GM18868 (cell line): ENCODE measurements around the gene CD28.
"Not testable (repeated sequence)": the region's sequence is repeated elsewhere in the genome, so short reads cannot be mapped to it uniquely, and the experiment has no call there.

Experiments
- ATAC-seq: cut with Tn5 transposase; IDR thresholded peaks from one replicate; pipeline ENCODE4 v1.9.1; 2021; ENCODE audit warnings: mild to moderate bottlenecking, moderate library complexity; ENCODE audit not compliant: unreplicated experiment

The CD28 gene

DNA sequence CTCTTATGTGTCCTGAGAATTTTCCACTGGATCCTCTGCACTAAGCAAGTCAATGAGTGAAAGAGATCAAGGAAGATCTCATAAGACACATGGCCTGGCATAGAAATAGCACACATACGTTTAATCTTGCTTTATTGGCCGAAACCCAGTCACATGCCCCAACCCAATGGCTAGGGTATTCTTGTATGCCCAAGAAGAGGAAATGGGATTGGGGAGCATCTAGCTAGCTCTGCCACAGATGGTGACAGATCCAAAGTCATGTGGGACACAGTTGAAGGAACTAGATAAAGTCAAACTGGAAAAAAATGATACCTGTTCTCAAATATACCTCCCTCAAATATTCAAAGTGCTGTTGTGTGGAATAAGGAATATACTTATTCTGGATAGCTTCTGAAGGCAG lies 74.7 kb downstream of the CD28 start:
- no peak for ATAC-seq

- ATAC-seq = peak; percentile 76
Observed at GRCh38 chr2:203782262-203782976, 76.0 kb downstream of the CD28 start.

- no peak for ATAC-seq
Observed at GRCh38 chr2:203783496-203784203, 77.2 kb downstream of the CD28 start.

- not testable (repeated sequence) for ATAC-seq
Observed at GRCh38 chr2:203784710-203785270, 78.4 kb downstream of the CD28 start.

DNA sequence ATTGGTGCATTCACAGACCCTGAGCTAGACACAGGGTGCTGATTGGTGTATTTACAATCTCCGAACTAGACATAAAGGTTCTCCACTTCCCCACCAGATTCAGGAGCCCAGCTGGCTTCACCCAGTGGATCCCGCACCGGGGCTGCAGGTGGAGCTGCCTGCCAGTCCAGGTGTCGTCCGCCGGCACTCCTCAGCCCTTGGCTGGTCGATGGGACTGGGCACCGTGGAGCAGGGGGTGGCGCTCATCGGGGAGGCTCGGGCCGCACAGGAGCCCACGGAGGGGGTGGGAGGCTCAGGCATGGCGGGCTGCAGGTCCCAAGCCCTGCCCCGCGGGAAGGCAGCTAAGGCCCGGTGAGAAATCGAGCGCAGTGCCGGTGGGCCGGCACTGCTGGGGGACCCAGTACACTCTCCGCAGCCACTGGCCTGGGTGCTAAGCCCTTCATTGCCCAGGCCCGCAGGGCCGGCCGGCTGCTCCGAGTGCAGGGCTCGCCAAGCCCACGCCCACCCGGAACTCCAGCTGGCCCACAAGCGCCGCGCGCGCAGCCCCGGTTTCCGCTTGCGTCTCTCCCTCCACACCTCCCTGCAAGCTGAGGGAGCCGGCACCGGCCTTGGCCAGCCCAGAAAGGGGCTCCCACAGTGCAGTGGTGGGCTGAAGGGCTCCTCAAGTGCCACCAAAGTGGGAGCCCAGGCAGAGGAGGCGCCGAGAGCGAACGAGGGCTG lies 79.1 kb downstream of the CD28 start:
- not testable (repeated sequence) for ATAC-seq

GRCh38 chr2:203786549-203787351 lies 80.3 kb downstream of the CD28 start:
- no peak for ATAC-seq

DNA sequence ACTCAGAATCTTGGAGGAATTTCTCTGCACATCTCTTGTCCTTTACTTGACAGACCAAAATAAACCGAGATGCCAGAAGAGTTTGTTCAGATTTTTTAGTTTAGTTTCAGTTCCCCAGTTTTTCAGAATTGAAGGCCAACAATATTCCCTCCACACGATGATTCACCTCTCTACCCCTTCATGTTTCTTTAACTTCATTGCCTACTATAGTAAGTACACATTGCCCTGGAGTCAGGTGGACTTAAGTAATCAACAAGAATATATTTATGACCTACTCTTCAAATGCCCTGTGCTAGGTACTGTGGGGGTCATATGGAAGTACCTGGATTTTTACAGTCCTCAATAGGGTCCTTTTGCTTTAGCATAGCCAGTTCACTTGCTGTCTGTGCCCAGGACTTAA lies 81.5 kb downstream of the CD28 start:
- no peak for ATAC-seq
